ENCODE results near the gene BSDC1. TPM values are rescaled to one million over a fixed set of nuclear protein-coding genes. Genes with fewer than 3 reads are reported as not detected.

Gene BSDC1
- total and polyA plus RNA-seq, 2 donors (not counting 1 experiment from before 2014, with no cell fraction given), result 42.4 to 55.5 TPM

DNA sequence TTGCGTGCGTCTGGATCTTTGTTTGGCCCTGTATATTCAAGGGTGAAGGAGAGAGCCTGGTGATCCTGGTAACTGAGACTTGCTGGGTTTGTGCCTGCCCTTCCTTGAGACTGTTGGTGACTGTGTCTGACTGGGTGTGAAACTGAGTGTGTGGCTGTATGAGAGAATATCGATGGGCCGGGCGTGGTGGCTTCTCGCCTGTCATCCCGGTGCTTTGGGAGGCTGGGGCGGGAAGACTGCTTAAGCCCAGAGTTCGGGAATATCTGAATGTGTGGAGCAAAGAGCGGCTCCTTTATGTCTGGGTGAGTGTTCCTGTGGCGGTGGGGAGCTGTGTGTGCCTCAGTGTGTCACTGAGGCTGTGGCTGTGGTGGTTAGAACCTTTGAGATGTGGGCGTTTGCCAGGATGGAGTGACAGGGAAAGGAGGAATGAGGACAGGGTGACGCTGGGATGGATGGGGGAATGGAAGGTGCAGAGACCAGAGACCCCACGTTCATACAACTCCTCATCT is 55.5 kb downstream of the BSDC1 start:
- no peak for DNase-seq (ENCODE audit: low read depth in 2 of 2)
- no peak overlapping the region for H3K4me2 ChIP-seq (ENCODE audit: extremely low read depth, insufficient read depth, low read length)
- H4K20me1 ChIP-seq (ENCODE audit: control insufficient read depth, extremely low read depth, insufficient read depth, low read length), result no peaks in the 10 kb centered on the region
- no peak for TF ChIP-seq EZH2 (IDR thresholded peaks at IDR 0.05; ENCODE audit: low read length, missing control alignments)
- peaks cover 5% of the 10 kb centered on the region for H3K4me1 ChIP-seq (ENCODE audit: control insufficient read depth, extremely low read depth, insufficient read depth, low read length)
- H3K9me3 ChIP-seq (ENCODE audit: control insufficient read depth, insufficient read depth, low read depth, low read length), result no peaks in the 10 kb centered on the region
- no peak overlapping the region for H2AFZ ChIP-seq (ENCODE audit: low read length)
- no peak overlapping the region for H3K4me3 ChIP-seq (replicated peaks in 1 of 4; ENCODE audit: control extremely low read depth in 1 of 4, insufficient read depth in 1 of 4, low read depth in 3 of 4, low read length in 4 of 4)
- H3K27me3 ChIP-seq (ENCODE audit: control insufficient read depth, insufficient read depth, low read length), result peaks cover 3% of the 10 kb centered on the region
- H3K27ac ChIP-seq (ENCODE audit: insufficient read depth, low read length), result no peak overlapping the region
- H3K9ac ChIP-seq (ENCODE audit: insufficient read depth, low read length), result no peak overlapping the region
- no peaks in the 10 kb centered on the region for H3K36me3 ChIP-seq (ENCODE audit: control insufficient read depth, insufficient read depth, low read length)
- H3K79me2 ChIP-seq (ENCODE audit: control insufficient read depth, insufficient read depth, low read length), result peaks cover 5% of the 10 kb centered on the region

- H4K20me1 ChIP-seq (ENCODE audit: control insufficient read depth, extremely low read depth, insufficient read depth, low read length), result no peaks in the 10 kb centered on the region
- no peak for TF ChIP-seq EZH2 (IDR thresholded peaks at IDR 0.05; ENCODE audit: low read length, missing control alignments)
- TF ChIP-seq, protein P1, sequence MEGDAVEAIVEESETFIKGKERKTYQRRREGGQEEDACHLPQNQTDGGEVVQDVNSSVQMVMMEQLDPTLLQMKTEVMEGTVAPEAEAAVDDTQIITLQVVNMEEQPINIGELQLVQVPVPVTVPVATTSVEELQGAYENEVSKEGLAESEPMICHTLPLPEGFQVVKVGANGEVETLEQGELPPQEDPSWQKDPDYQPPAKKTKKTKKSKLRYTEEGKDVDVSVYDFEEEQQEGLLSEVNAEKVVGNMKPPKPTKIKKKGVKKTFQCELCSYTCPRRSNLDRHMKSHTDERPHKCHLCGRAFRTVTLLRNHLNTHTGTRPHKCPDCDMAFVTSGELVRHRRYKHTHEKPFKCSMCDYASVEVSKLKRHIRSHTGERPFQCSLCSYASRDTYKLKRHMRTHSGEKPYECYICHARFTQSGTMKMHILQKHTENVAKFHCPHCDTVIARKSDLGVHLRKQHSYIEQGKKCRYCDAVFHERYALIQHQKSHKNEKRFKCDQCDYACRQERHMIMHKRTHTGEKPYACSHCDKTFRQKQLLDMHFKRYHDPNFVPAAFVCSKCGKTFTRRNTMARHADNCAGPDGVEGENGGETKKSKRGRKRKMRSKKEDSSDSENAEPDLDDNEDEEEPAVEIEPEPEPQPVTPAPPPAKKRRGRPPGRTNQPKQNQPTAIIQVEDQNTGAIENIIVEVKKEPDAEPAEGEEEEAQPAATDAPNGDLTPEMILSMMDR (conservative IDR thresholded peaks at IDR 0.05 in 1 of 2, IDR thresholded peaks at IDR 0.05 in 1 of 2; ENCODE audit: low read depth in 1 of 2, low read length in 2 of 2), result no peak
- H3K4me3 ChIP-seq (replicated peaks in 1 of 4; ENCODE audit: control extremely low read depth in 1 of 4, insufficient read depth in 1 of 4, low read depth in 3 of 4, low read length in 4 of 4), result no peak overlapping the region
- H3K4me2 ChIP-seq (ENCODE audit: extremely low read depth, insufficient read depth, low read length), result no peak overlapping the region
- H3K36me3 ChIP-seq (ENCODE audit: control insufficient read depth, insufficient read depth, low read length), result no peaks in the 10 kb centered on the region
- peak in 1 of 2 donors; percentile 68 for DNase-seq (ENCODE audit: low read depth in 2 of 2)
- no peak overlapping the region for H3K27ac ChIP-seq (ENCODE audit: insufficient read depth, low read length)
- no peak overlapping the region for H3K9ac ChIP-seq (ENCODE audit: insufficient read depth, low read length)
- H2AFZ ChIP-seq (ENCODE audit: low read length), result no peak overlapping the region
- H3K4me1 ChIP-seq (ENCODE audit: control insufficient read depth, extremely low read depth, insufficient read depth, low read length), result peaks cover 5% of the 10 kb centered on the region
- peaks cover 5% of the 10 kb centered on the region for H3K79me2 ChIP-seq (ENCODE audit: control insufficient read depth, insufficient read depth, low read length)
- no peaks in the 10 kb centered on the region for H3K9me3 ChIP-seq (ENCODE audit: control insufficient read depth, insufficient read depth, low read depth, low read length)
- peaks cover 3% of the 10 kb centered on the region for H3K27me3 ChIP-seq (ENCODE audit: control insufficient read depth, insufficient read depth, low read length)
Measured at GRCh38 chr1:32337855-32338636, 56.2 kb downstream of the BSDC1 start.

GRCh38 chr1:32336963-32337675 is 57.1 kb downstream of the BSDC1 start:
- Histone ChIP-seq H4K20me1 (ENCODE audit: control insufficient read depth, extremely low read depth, insufficient read depth, low read length) (no peaks in the 10 kb centered on the region), H2AFZ (ENCODE audit: low read length) (no peak overlapping the region), H3K27ac (ENCODE audit: insufficient read depth, low read length) (no peak overlapping the region), H3K27me3 (ENCODE audit: control insufficient read depth, insufficient read depth, low read length) (peaks cover 3% of the 10 kb centered on the region), H3K79me2 (ENCODE audit: control insufficient read depth, insufficient read depth, low read length) (peaks cover 5% of the 10 kb centered on the region), H3K36me3 (ENCODE audit: control insufficient read depth, insufficient read depth, low read length) (peaks cover 2% of the 10 kb centered on the region), H3K4me2 (ENCODE audit: extremely low read depth, insufficient read depth, low read length) (no peak overlapping the region), H3K9ac (ENCODE audit: insufficient read depth, low read length) (no peak overlapping the region), H3K4me3 (replicated peaks in 1 of 4; ENCODE audit: control extremely low read depth in 1 of 4, insufficient read depth in 1 of 4, low read depth in 3 of 4, low read length in 4 of 4) (no peak overlapping the region), H3K4me1 (ENCODE audit: control insufficient read depth, extremely low read depth, insufficient read depth, low read length) (peaks cover 5% of the 10 kb centered on the region), H3K9me3 (ENCODE audit: control insufficient read depth, insufficient read depth, low read depth, low read length) (no peaks in the 10 kb centered on the region)
- DNase-seq (ENCODE audit: low read depth in 2 of 2), result peak in 1 of 2 donors; percentile 53
- no peak for TF ChIP-seq EZH2 (IDR thresholded peaks at IDR 0.05; ENCODE audit: low read length, missing control alignments)
- TF ChIP-seq, protein P1 (conservative IDR thresholded peaks at IDR 0.05 in 1 of 2, IDR thresholded peaks at IDR 0.05 in 1 of 2; ENCODE audit: low read depth in 1 of 2, low read length in 2 of 2), result no peak

Measured in fibroblast of lung (primary cell).